ENCODE data around the gene PLPP1. TPM values are rescaled to one million over a fixed set of nuclear protein-coding genes. Genes with fewer than 3 reads are reported as not detected.

PLPP1 gene
- total and polyA plus RNA-seq, 2 experiments from 2014 or later: 39.1 to 97.1 TPM

- Histone ChIP-seq H3K27ac (ENCODE audit: low read depth) (peak overlapping the region; percentile 35; the same call in 1 of the 2 replicates), H3K27me3 (ENCODE audit: insufficient read depth) (no peaks in the 10 kb centered on the region), H3F3A (replicated peaks; ENCODE audit: low read depth) (no peaks in the 10 kb centered on the region), H3K36me3 (ENCODE audit: insufficient read depth) (no peaks in the 10 kb centered on the region), H2AFZ (no peak overlapping the region), H3K4me2 (no peak overlapping the region), H3K9me2 (ENCODE audit: insufficient read depth) (0 out of 2 replicates have a peak, but pooled peaks cover 4% of the 10 kb centered on the region), H3K4me3 (no peak overlapping the region), H3K79me2 (replicated peaks; ENCODE audit: insufficient read depth) (peaks cover 76% of the 10 kb centered on the region), H3K4me1 (ENCODE audit: insufficient read depth) (peaks cover 27% of the 10 kb centered on the region), H4K20me1 (replicated peaks; ENCODE audit: insufficient read depth) (no peaks in the 10 kb centered on the region)
- no peak overlapping the region for H3K27ac Mint-ChIP-seq
- no peak for DNase-seq (ENCODE audit: low spot score)
- H3K36me3 Mint-ChIP-seq (ENCODE audit: low read depth): peaks cover 14% of the 10 kb centered on the region; the same call in 2 of the 3 replicates
- H3K27me3 Mint-ChIP-seq (ENCODE audit: insufficient read depth, low read depth, poor library complexity): peaks cover 3% of the 10 kb centered on the region
- ATAC-seq: no peak
- no peak overlapping the region for H3K4me3 Mint-ChIP-seq
- no peaks in the 10 kb centered on the region for H3K9me3 Mint-ChIP-seq
- TF ChIP-seq POLR2AphosphoS5 (IDR thresholded peaks at IDR 0.05; ENCODE audit: low read depth) (no peak), EZH2 (IDR thresholded peaks at IDR 0.05; ENCODE audit: low read depth, unreplicated experiment) (no peak), CREB1 (CRISPR knock-in tag; IDR thresholded peaks at IDR 0.05; ENCODE audit: low read depth) (no peak), JUNB (IDR thresholded peaks at IDR 0.05; ENCODE audit: unreplicated experiment) (no peak)
- TF ChIP-seq, protein P1, sequence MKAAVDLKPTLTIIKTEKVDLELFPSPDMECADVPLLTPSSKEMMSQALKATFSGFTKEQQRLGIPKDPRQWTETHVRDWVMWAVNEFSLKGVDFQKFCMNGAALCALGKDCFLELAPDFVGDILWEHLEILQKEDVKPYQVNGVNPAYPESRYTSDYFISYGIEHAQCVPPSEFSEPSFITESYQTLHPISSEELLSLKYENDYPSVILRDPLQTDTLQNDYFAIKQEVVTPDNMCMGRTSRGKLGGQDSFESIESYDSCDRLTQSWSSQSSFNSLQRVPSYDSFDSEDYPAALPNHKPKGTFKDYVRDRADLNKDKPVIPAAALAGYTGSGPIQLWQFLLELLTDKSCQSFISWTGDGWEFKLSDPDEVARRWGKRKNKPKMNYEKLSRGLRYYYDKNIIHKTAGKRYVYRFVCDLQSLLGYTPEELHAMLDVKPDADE (IDR thresholded peaks at IDR 0.05): no peak
- TF ChIP-seq, protein P2, sequence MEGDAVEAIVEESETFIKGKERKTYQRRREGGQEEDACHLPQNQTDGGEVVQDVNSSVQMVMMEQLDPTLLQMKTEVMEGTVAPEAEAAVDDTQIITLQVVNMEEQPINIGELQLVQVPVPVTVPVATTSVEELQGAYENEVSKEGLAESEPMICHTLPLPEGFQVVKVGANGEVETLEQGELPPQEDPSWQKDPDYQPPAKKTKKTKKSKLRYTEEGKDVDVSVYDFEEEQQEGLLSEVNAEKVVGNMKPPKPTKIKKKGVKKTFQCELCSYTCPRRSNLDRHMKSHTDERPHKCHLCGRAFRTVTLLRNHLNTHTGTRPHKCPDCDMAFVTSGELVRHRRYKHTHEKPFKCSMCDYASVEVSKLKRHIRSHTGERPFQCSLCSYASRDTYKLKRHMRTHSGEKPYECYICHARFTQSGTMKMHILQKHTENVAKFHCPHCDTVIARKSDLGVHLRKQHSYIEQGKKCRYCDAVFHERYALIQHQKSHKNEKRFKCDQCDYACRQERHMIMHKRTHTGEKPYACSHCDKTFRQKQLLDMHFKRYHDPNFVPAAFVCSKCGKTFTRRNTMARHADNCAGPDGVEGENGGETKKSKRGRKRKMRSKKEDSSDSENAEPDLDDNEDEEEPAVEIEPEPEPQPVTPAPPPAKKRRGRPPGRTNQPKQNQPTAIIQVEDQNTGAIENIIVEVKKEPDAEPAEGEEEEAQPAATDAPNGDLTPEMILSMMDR (conservative IDR thresholded peaks at IDR 0.05; ENCODE audit: low read depth in 2 of 2): no peak
- H3K4me1 Mint-ChIP-seq: peaks cover 26% of the 10 kb centered on the region
Observed at GRCh38 chr5:55453211-55453610, 81.6 kb downstream of the PLPP1 start.

DNA sequence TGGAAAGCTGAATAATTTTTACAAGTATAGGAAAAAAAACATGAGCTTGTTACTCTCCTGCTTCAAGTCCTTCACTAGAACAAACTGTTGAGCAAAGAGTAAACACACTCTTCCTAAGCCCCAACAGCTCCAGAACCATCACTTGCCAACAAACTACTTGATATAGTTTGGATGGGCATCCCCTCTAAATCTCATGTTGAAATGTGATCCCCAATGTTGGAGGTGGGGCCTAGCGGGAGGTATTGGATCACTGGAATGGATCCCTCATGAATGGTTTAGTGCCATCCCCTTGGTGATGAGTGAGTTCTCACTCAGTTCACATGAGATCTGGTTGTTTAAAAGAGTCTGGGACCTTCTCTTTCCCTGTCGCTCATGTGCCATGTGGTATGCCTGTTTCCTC lies 82.8 kb downstream of the PLPP1 start:
- Histone ChIP-seq H3K4me1 (ENCODE audit: insufficient read depth) (peaks cover 27% of the 10 kb centered on the region), H3K4me2 (peak overlapping the region; percentile 33), H3K36me3 (ENCODE audit: insufficient read depth) (no peaks in the 10 kb centered on the region), H2AFZ (no peak overlapping the region), H3K79me2 (replicated peaks; ENCODE audit: insufficient read depth) (peaks cover 64% of the 10 kb centered on the region), H3K27me3 (ENCODE audit: insufficient read depth) (no peaks in the 10 kb centered on the region), H3K27ac (ENCODE audit: low read depth) (peak overlapping the region; percentile 1; the same call in 1 of the 2 replicates), H3K4me3 (no peak overlapping the region), H3F3A (replicated peaks; ENCODE audit: low read depth) (no peaks in the 10 kb centered on the region), H3K9me2 (ENCODE audit: insufficient read depth) (0 out of 2 replicates have a peak, but pooled peaks cover 4% of the 10 kb centered on the region), H4K20me1 (replicated peaks; ENCODE audit: insufficient read depth) (no peaks in the 10 kb centered on the region)
- Mint-ChIP-seq H3K36me3 (ENCODE audit: low read depth) (peaks cover 14% of the 10 kb centered on the region; the same call in 2 of the 3 replicates), H3K9me3 (no peaks in the 10 kb centered on the region), H3K27ac (peak overlapping the region; percentile 33; the same call in 1 of the 2 replicates), H3K4me3 (no peak overlapping the region), H3K4me1 (peaks cover 28% of the 10 kb centered on the region), H3K27me3 (ENCODE audit: insufficient read depth, low read depth, poor library complexity) (peaks cover 3% of the 10 kb centered on the region)
- ATAC-seq (no peak; the same call in 2 of the 3 replicates), DNase-seq (ENCODE audit: low spot score) (no peak)
- TF ChIP-seq NANOG (IDR thresholded peaks at IDR 0.05; ENCODE audit: borderline replicate concordance) (no peak), ZNF331 (CRISPR knock-in tag; IDR thresholded peaks at IDR 0.05; ENCODE audit: low read depth) (no peak), EZH2phosphoT487 (IDR thresholded peaks at IDR 0.05; ENCODE audit: unreplicated experiment) (no peak), STAT1 (IDR thresholded peaks at IDR 0.05; ENCODE audit: unreplicated experiment) (no peak), POLR2AphosphoS5 (IDR thresholded peaks at IDR 0.05; ENCODE audit: low read depth) (no peak), EZH2 (IDR thresholded peaks at IDR 0.05; ENCODE audit: low read depth, unreplicated experiment) (no peak)
- TF ChIP-seq, protein P3, sequence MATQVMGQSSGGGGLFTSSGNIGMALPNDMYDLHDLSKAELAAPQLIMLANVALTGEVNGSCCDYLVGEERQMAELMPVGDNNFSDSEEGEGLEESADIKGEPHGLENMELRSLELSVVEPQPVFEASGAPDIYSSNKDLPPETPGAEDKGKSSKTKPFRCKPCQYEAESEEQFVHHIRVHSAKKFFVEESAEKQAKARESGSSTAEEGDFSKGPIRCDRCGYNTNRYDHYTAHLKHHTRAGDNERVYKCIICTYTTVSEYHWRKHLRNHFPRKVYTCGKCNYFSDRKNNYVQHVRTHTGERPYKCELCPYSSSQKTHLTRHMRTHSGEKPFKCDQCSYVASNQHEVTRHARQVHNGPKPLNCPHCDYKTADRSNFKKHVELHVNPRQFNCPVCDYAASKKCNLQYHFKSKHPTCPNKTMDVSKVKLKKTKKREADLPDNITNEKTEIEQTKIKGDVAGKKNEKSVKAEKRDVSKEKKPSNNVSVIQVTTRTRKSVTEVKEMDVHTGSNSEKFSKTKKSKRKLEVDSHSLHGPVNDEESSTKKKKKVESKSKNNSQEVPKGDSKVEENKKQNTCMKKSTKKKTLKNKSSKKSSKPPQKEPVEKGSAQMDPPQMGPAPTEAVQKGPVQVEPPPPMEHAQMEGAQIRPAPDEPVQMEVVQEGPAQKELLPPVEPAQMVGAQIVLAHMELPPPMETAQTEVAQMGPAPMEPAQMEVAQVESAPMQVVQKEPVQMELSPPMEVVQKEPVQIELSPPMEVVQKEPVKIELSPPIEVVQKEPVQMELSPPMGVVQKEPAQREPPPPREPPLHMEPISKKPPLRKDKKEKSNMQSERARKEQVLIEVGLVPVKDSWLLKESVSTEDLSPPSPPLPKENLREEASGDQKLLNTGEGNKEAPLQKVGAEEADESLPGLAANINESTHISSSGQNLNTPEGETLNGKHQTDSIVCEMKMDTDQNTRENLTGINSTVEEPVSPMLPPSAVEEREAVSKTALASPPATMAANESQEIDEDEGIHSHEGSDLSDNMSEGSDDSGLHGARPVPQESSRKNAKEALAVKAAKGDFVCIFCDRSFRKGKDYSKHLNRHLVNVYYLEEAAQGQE (IDR thresholded peaks at IDR 0.05; ENCODE audit: unreplicated experiment): no peak
- TF ChIP-seq, protein P2 (conservative IDR thresholded peaks at IDR 0.05; ENCODE audit: low read depth in 2 of 2): no peak
